Parathyroid adenoma (tissue), 2 donors: ENCODE results near the gene SOX18.

Experiments
- H2AFZ ChIP-seq: fragments of 300-600 bp; sonication (generic); one replicate; pipeline ENCODE4 v1.7.0; 2017; ENCODE audit warnings: antibody characterized with exemption, mild to moderate bottlenecking
- H3K27ac ChIP-seq: fragments of 300-600 bp; sonication (generic); one replicate; pipeline ENCODE4 v1.7.0; 2017
- H3K27me3 ChIP-seq: fragments of 300-600 bp; sonication (generic); one replicate; pipeline ENCODE4 v1.7.0; 2017; ENCODE audit warnings: low read length; ENCODE audit not compliant: control insufficient read depth, insufficient read depth
- H3K36me3 ChIP-seq: fragments of 300-600 bp; sonication (generic); one replicate; pipeline ENCODE4 v1.7.0; 2017; ENCODE audit warnings: low read length; ENCODE audit not compliant: control insufficient read depth, insufficient read depth
- H3K4me1 ChIP-seq: fragments of 300-600 bp; sonication (generic); one replicate; pipeline ENCODE4 v1.7.0; 2017; ENCODE audit warnings: control low read depth
- H3K4me2 ChIP-seq: fragments of 300-600 bp; sonication (generic); one replicate; pipeline ENCODE4 v1.7.0; 2017; ENCODE audit warnings: low read length
- H3K4me3 ChIP-seq: fragments of 300-600 bp; sonication (generic); one replicate; pipeline ENCODE4 v1.7.0; 2017; ENCODE audit warnings: low read depth, low read length
- H3K79me2 ChIP-seq: fragments of 300-600 bp; sonication (generic); one replicate; pipeline ENCODE4 v1.7.0; 2017; ENCODE audit warnings: control low read depth
- H3K9ac ChIP-seq: fragments of 300-600 bp; sonication (generic); one replicate; pipeline ENCODE4 v1.7.0; 2017; ENCODE audit warnings: mild to moderate bottlenecking
- H3K9me3 ChIP-seq: fragments of 300-600 bp; sonication (generic); one replicate; pipeline ENCODE4 v1.7.0; 2017; ENCODE audit warnings: low read length; ENCODE audit not compliant: control insufficient read depth
- CTCF ChIP-seq: fragments of 300-600 bp; sonication (generic); IDR thresholded peaks from one replicate; pipeline ENCODE4 v1.7.0; 2017; ENCODE audit warnings: antibody characterized with exemption, mild to moderate bottlenecking
- donor health status: primary hyperparathyroidism.

SOX18 gene

GRCh38 chr20:64082820-64083377 is 33.5 kb upstream of the SOX18 start:
- Histone ChIP-seq H3K9me3 (no peaks in the 10 kb centered on the region), H3K79me2 (no peaks in the 10 kb centered on the region), H2AFZ (peak overlapping the region; percentile 91), H3K36me3 (no peaks in the 10 kb centered on the region), H3K27ac (no peak overlapping the region), H3K4me2 (peak overlapping the region; percentile 70), H3K4me1 (peaks cover 25% of the 10 kb centered on the region), H3K27me3 (no peaks in the 10 kb centered on the region), H3K4me3 (no peak overlapping the region), H3K9ac (no peak overlapping the region)
- TF ChIP-seq CTCF, result no peak

GRCh38 chr20:64082126-64082731 is 32.8 kb upstream of the SOX18 start:
- no peaks in the 10 kb centered on the region for H3K9me3 ChIP-seq
- TF ChIP-seq CTCF, result no peak
- H3K79me2 ChIP-seq, result no peaks in the 10 kb centered on the region
- H3K36me3 ChIP-seq, result no peaks in the 10 kb centered on the region
- H3K27me3 ChIP-seq, result no peaks in the 10 kb centered on the region
- no peak overlapping the region for H3K4me2 ChIP-seq
- H3K27ac ChIP-seq, result no peak overlapping the region
- H3K4me1 ChIP-seq, result peaks cover 25% of the 10 kb centered on the region
- peak overlapping the region; percentile 1 for H2AFZ ChIP-seq
- no peak overlapping the region for H3K4me3 ChIP-seq
- no peak overlapping the region for H3K9ac ChIP-seq

- TF ChIP-seq CTCF, result no peak
- Histone ChIP-seq H3K79me2 (no peaks in the 10 kb centered on the region), H3K27ac (no peak overlapping the region), H3K36me3 (no peaks in the 10 kb centered on the region), H3K4me3 (no peak overlapping the region), H3K9ac (no peak overlapping the region), H3K4me2 (no peak overlapping the region), H2AFZ (no peak overlapping the region), H3K9me3 (no peaks in the 10 kb centered on the region), H3K27me3 (no peaks in the 10 kb centered on the region), H3K4me1 (peaks cover 25% of the 10 kb centered on the region)
These were observed 32.2 kb upstream of the SOX18 start for GRCh38 chr20:64081624-64081964.

GRCh38 chr20:64080813-64081623 is 31.6 kb upstream of the SOX18 start:
- no peak overlapping the region for H3K9ac ChIP-seq
- H3K4me3 ChIP-seq, result no peak overlapping the region
- no peaks in the 10 kb centered on the region for H3K79me2 ChIP-seq
- peaks cover 25% of the 10 kb centered on the region for H3K4me1 ChIP-seq
- no peak for TF ChIP-seq CTCF
- H3K4me2 ChIP-seq, result no peak overlapping the region
- no peak overlapping the region for H2AFZ ChIP-seq
- no peaks in the 10 kb centered on the region for H3K36me3 ChIP-seq
- H3K27ac ChIP-seq, result peak overlapping the region; percentile 17
- no peaks in the 10 kb centered on the region for H3K27me3 ChIP-seq
- H3K9me3 ChIP-seq, result no peaks in the 10 kb centered on the region
